ENCODE measurements around the gene GALM.

GRCh38 chr2:38671303-38671702, 5.4 kb downstream of the GALM start:
- no peak for TF ChIP-seq CTCF (IDR thresholded peaks at IDR 0.05; ENCODE audit: poor library complexity)
- TF ChIP-seq EZH2 (IDR thresholded peaks at IDR 0.05; ENCODE audit: borderline replicate concordance) = no peak
- TF ChIP-seq EZH2phosphoT487 (IDR thresholded peaks at IDR 0.05; ENCODE audit: low read depth, severe bottlenecking, unreplicated experiment) = no peak

Measured in hepatocyte (in vitro differentiated cells).